NCI-H226 (cell line): Measurements from ENCODE around the gene ABCC10.
A peak's percentile ranks its signal among the peaks of the same experiment; 100 is the strongest.
"Not testable (repeated sequence)": the region's sequence is repeated elsewhere in the genome, so short reads cannot be mapped to it uniquely, and the experiment has no call there.

Source experiments
- DNase-seq: peaks from one replicate; pipeline ENCODE4 v3.0.0-alpha.2; 2015

The ABCC10 gene, protein sequence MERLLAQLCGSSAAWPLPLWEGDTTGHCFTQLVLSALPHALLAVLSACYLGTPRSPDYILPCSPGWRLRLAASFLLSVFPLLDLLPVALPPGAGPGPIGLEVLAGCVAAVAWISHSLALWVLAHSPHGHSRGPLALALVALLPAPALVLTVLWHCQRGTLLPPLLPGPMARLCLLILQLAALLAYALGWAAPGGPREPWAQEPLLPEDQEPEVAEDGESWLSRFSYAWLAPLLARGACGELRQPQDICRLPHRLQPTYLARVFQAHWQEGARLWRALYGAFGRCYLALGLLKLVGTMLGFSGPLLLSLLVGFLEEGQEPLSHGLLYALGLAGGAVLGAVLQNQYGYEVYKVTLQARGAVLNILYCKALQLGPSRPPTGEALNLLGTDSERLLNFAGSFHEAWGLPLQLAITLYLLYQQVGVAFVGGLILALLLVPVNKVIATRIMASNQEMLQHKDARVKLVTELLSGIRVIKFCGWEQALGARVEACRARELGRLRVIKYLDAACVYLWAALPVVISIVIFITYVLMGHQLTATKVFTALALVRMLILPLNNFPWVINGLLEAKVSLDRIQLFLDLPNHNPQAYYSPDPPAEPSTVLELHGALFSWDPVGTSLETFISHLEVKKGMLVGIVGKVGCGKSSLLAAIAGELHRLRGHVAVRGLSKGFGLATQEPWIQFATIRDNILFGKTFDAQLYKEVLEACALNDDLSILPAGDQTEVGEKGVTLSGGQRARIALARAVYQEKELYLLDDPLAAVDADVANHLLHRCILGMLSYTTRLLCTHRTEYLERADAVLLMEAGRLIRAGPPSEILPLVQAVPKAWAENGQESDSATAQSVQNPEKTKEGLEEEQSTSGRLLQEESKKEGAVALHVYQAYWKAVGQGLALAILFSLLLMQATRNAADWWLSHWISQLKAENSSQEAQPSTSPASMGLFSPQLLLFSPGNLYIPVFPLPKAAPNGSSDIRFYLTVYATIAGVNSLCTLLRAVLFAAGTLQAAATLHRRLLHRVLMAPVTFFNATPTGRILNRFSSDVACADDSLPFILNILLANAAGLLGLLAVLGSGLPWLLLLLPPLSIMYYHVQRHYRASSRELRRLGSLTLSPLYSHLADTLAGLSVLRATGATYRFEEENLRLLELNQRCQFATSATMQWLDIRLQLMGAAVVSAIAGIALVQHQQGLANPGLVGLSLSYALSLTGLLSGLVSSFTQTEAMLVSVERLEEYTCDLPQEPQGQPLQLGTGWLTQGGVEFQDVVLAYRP (N-terminal part only)

GRCh38 chr6:43427406-43428111, at the start of gene ABCC10:
ABCC10 (plus strand) TSS chr6:43427541; CDS start chr6:43427979, 438 bp downstream.
- DNase-seq: peak; percentile 94

- no peak for DNase-seq
Observed at GRCh38 chr6:43377710-43378229, 49.6 kb upstream of the ABCC10 start.

DNA sequence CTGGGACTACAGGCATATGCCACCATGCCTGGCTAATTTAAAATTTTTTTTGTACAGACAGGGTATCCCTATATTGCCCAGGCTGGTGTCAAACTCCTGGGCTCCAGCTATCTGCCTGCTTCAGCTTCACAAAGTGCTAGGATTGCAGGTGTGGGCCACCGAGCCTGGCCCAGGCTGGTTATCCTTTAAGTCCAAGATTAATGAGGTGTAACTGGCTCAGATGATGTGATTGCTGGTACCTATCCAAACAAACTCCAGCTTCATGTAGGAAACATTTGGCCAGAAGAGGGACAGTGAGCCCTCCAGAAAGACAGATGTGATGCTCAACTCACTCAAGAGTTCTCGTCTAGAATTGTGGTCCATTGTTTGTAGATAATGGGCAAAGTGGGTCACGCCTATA, 48.7 kb upstream of the ABCC10 start:
- DNase-seq: peak; percentile 17

DNA sequence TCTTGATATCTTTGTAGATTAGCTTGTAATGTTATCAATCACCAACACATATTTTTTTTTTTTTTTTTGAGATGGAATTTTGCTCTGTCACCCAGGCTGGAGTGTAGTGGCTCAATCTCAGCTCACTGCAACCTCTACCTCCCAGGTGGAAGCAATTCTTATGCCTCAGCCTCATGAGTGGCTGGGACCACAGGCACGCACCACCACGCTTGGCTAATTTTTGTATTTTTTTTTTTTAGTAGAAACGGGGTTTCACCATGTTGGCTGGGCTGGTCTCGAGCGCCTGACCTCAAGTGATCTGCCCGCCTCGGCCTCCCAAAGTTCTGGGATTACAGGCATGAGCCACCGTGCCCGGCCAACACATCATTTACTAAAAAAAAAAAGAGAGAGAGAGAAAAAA, 46.5 kb upstream of the ABCC10 start:
- DNase-seq: not testable (repeated sequence)

DNA sequence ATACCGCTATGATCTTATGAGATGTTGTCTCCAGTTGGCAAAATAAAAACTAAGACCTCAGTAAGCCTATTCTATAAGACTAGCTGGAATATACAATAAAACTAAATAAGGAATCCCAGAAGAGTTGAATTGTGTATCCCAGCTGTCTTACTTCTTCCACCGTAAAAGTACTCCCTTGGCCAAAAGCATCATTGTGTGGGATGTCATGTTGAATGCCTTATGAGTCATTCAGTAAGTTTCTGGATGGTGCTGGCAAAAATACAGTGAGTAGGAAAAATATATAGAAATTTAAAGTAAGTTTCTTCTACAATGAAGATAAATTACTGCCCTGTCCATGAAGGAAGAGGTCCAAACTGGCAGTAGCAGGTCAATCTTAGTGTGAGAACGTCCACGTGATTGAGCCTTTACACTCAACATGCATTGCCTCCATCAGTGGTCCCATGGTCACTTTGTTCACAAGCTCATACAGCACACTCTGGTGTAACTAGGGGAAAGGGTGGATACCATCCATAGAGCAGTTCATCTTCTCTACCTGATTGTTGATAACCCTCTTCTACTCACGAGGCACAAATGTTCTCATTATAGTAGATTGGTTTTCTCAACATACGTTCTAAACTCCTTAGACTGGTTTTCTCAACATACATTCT, 44.2 kb upstream of the ABCC10 start:
- peak; percentile 67 for DNase-seq

GRCh38 chr6:43386492-43386891, 40.8 kb upstream of the ABCC10 start:
- no peak for DNase-seq

DNA sequence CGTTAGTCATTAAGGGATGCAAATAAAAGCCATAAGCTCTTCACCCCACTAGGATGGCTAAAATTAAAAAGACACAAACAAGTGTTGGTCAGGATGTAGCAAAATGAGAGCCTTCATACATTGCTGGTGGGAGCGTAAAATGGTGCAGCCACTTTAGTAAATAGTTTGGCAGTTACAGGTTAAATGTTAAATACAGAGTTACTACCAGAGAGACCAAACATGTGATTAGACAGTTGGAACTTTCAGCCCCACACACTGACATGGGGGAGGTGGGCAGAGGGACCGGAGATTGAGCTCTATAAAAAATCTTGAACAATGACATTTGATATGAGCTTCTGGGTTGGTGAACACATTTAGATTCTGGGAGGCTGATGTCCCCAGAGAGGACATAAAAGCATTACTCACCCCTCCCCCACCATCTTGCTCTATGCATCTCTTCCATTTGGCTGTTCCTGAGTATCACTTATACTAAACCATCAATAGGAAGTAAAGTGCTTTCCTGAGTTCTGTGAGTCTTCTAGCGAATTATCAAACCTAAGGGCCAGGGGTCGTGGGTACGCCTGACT, 37.5 kb upstream of the ABCC10 start:
- no peak for DNase-seq

GRCh38 chr6:43390753-43391439, 36.4 kb upstream of the ABCC10 start:
- DNase-seq: not testable (repeated sequence)

GRCh38 chr6:43391440-43392031, 35.8 kb upstream of the ABCC10 start:
- DNase-seq: no peak

- DNase-seq: not testable (repeated sequence)
Observed at GRCh38 chr6:43393133-43393532, 34.2 kb upstream of the ABCC10 start.

DNA sequence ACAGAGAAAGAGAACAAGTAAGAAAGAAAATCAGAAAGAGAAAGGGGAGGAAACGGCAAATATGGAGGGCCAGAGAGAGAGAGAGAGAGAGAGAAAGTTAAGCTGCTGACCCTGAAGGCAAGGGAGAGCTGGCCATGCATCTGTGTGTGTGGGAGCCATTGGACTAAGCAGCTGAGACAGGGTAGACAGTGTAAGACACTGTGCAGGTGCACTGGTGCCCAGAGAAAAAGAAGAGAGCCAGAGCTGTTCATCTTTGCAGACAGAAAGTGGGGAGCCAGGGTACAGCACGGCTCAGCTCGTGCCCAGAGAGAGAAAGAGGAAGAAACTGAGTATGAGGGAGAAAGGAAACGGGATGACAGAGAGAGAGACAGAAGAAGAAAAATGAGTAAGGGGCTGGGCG, 33.7 kb upstream of the ABCC10 start:
- DNase-seq: no peak

DNA sequence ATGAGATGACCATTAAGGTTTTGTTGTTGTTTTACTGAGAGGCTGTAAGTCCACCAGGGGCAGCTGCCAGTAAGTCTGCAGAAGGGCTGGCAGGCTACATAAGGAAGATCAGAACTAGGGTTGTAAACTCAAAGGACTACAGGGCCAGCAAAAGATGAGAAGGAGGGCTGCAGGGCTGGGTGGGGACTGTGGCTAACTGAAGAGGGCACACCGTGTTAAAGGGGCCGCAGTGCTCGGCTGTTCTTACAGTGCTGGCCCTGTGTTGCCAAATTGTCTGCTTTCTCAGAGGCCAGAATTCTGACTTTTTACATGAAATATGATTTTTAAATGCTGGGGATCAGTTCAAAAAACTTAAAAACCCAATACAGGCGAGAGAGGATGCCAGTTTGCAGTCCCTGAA, 32.4 kb upstream of the ABCC10 start:
- DNase-seq: no peak

DNA sequence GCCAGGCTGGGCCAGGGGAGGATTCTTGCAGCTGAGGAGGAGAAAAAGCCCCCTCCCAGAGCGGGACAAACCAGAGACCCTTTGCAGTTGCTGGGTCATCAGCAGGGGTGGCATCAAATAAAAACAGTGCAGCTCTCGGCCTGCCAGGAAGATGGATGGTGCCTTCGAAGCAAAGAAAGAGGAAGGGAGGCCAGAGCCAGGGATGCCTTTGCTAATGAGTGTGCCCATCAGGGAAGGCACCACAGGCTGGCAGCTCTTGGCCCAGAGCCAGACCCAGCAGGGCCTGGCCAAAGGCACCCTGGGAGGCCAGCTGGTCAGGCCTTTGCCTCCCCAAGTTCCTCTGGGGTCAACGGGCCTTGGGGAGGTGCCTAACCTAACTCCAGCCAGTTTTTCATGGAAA, 31.6 kb upstream of the ABCC10 start:
- no peak for DNase-seq

- DNase-seq: no peak
Observed at GRCh38 chr6:43396408-43397149, 30.8 kb upstream of the ABCC10 start.

DNA sequence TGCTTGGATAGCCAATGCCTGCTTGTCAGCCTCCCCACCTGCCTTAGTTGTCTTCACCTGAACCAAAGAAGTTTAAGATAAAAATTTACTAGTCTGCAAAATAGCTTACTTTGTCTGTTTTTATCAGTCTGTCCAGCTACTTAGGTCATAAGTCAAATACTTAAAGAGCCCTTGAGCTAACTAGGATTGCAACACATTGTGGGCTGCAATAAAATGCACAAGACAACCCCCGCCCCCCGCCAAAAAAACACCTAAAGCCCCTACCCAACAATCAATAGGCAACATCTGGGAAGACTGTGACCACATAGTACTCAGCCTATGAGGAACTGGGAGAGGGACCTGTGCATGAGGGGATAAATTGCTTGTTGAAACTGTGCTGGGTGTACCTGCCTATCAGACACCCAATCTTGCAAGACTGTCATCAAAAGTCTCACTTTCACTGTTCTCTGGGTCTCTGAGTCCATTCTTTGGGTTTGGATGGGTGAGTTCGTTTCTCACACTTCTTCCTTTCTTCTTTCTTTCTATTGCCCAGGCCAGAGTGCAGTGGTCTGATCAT, 27.3 kb upstream of the ABCC10 start:
- DNase-seq: no peak

DNA sequence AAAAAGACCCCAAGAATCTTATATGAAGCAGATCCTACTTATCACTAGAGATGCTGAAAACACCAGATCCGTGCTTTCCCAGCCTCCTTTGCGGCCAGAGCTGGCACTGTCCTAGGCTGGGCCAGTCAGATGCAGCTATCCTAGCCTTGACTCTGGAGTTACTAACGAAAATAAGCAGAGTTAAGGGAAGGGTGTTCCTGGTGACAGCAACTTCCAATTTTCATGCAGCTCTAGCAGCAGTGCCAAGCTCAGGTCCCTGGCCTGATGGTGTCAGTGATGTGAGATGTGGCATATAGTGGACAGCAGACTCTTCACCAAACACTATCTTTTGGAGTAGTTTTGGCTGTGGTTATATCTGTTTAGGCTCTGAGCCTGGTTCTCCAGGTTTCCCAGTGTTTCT, 25.6 kb upstream of the ABCC10 start:
- DNase-seq: no peak

GRCh38 chr6:43402820-43403219, 24.5 kb upstream of the ABCC10 start:
- DNase-seq: no peak

GRCh38 chr6:43405354-43405753, 22.0 kb upstream of the ABCC10 start:
- DNase-seq: peak; percentile 54

DNA sequence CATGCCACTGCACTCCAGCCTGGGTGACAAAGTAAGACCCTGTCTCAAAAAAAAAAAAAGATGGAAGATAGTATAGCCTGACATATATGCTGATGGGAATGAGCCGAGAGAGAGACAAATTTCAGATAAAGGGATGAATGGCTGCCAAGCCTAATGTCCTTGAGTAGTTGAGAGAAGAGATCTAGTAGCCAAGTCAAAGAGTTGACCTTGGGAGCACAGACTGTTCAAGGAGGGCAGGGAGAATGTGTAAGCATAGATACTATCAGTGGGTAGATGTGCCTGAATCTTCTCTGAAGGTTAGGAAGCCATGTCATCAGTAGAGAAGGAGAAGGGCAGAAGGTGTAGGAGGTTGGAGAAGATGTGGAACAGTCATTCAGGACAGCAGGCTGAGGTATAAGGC, 20.0 kb upstream of the ABCC10 start:
- no peak for DNase-seq
